Astrocyte of the cerebellum (primary cell): ENCODE results near the gene TMEM98.

ENCODE experiments used
- DNase-seq: peaks from one replicate; pipeline ENCODE4 v3.0.0-alpha.2; 2011; ENCODE audit warnings: low read depth
- H3K4me3 ChIP-seq: 2 replicates; pipeline ENCODE4 v1.5.1; 2011; ENCODE audit warnings: mild to moderate bottlenecking, low read depth, low read length, moderate library complexity
- in situ Hi-C: cut with HindIII; loops from 2 replicates; pipeline ENCODE4 v1.10.0; 2017; ENCODE audit warnings: low sequenced_read_pairs
- TF ChIP-seq, protein P1 (sequence below): IDR thresholded peaks from 2 replicates; pipeline ENCODE4 v1.5.1; 2012; ENCODE audit warnings: low read length, low read depth, moderate library complexity, mild to moderate bottlenecking; ENCODE audit errors: missing control alignments

Gene TMEM98

GRCh38 chr17:32940706-32941390 lies 12.9 kb downstream of the TMEM98 start:
- in situ Hi-C loops, result no loop called here
- no peak for DNase-seq
- no peak overlapping the region for H3K4me3 ChIP-seq
- TF ChIP-seq, protein P1, sequence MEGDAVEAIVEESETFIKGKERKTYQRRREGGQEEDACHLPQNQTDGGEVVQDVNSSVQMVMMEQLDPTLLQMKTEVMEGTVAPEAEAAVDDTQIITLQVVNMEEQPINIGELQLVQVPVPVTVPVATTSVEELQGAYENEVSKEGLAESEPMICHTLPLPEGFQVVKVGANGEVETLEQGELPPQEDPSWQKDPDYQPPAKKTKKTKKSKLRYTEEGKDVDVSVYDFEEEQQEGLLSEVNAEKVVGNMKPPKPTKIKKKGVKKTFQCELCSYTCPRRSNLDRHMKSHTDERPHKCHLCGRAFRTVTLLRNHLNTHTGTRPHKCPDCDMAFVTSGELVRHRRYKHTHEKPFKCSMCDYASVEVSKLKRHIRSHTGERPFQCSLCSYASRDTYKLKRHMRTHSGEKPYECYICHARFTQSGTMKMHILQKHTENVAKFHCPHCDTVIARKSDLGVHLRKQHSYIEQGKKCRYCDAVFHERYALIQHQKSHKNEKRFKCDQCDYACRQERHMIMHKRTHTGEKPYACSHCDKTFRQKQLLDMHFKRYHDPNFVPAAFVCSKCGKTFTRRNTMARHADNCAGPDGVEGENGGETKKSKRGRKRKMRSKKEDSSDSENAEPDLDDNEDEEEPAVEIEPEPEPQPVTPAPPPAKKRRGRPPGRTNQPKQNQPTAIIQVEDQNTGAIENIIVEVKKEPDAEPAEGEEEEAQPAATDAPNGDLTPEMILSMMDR, result no peak

DNA sequence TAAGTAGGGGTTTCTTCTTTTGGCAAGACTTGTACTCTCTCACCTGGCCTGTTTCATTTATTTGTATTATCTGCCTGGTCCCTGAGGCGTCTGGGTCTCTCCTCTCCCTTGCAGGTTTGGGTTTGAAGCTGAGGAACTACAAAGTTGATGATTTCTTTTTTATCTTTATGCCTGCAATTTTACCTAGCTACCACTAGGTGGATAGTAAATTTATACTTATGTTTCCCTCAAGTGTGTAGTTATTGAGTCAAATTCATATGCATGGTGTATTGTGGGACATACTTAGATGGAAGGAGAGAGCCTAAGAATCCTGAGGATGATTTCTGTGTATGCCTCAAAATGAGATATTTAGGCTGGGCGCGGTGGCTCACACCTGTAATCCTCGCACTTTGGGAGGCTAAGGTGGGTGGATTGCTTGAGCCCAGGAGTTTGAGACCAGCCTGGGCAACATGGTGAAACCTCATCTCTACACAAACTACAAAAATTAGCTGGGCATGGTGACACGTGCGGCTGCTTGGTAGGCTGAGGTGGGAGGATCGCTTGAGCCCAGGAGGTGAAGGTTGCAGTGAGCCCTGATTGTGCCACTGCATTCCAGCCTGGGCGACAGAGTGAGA lies 13.6 kb downstream of the TMEM98 start:
- no peak overlapping the region for H3K4me3 ChIP-seq
- TF ChIP-seq, protein P1, result no peak
- in situ Hi-C loops, result no loop called here
- no peak for DNase-seq

DNA sequence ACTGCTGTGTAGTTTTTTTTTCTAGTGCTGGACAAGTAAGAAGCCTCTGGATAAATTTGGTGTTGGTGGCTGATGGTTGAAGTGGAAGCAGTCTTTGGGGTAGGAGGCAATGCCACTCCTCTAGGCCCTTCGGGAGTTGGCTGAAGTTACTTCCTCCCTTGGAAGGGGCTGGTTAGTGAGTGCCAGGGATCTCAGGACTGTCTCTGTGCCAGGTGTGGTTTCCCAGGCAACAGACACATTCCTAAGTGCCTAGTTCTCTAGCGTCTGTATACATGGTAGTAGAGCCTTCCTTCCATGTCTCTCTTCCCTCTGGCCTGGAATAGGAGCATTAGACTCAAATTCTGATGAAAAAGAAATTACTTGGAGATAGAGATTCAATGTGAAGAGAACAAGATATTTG lies 15.3 kb downstream of the TMEM98 start:
- no peak for DNase-seq
- in situ Hi-C loops, result no loop called here
- no peak overlapping the region for H3K4me3 ChIP-seq
- TF ChIP-seq, protein P1, result no peak

GRCh38 chr17:32943647-32944191 lies 15.8 kb downstream of the TMEM98 start:
- TF ChIP-seq, protein P1, result no peak
- H3K4me3 ChIP-seq, result no peak overlapping the region
- peak; percentile 11 for DNase-seq
- in situ Hi-C loops, result no loop called here

DNA sequence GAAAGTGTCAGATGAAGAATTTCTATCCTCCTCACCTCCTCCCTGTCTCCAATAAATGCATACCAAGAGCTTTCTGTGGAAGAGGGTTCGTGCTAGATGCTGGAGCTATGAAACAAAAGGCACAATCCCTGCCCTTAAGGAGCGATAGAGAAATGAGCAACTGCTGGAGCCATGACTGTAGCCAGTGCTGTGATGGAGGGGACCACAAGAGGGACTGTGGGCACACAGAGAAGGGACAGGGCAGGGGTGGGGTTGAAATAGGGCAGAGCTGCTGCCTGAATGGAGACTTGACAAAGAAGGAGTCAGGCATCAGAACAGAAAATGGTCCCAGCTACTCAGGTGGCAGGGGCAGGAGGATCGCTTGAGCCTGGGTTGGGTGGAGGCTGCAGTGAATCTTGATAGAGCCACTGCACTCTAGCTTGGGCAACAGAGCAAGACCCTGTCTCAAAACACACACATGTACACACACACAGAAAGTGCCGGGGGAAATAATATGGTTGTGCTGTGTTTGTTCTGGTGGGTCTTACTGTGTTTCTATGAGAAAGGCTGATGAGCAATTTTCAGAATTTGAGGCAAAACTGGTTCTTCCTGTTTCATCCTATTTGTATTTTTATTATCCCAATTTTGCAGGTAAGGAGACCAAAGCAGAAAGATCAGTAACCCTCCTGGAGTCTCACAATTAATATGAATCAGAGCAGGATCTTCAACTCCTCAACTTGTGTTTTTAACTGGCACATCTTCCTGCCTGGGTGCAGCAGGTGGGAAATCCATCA lies 16.5 kb downstream of the TMEM98 start:
- TF ChIP-seq, protein P1, result no peak
- in situ Hi-C loops, result no loop called here
- no peak overlapping the region for H3K4me3 ChIP-seq
- DNase-seq, result no peak

DNA sequence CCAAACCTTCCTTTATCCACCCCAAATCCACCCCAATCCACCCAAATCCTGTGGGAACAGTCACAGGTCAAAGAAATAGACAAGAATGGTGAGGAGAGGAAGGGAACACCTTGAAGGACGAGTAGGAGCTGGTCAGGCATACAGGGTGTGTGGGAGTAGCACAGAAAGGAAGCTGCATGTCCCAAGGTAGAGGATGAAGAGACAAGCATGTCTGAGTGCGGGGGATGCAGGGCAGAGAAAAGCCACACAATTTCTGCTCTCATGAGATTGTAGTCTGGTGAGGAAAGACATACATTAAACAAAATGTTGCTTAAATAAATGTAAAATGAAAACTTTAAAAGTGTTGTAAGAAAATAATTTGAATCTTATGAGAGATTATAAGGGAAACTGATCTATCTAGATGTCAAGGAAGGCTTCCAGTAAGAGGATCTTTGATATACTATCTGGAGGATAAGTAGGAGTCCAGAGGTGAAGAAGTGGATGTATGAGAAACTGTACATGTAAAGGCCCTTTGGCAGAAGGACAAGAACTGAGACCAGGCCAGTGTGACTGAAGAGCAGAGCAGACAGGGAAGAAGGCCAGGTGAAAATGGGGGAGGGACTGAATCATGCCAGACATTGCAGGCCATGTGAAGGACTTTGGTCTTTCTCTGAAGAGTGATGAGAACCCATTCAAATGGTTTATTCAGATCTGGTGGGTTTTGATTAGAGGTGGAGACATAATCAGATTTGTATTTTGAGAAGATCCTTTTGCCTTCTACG lies 18.6 kb downstream of the TMEM98 start:
- in situ Hi-C loops, result no loop called here
- TF ChIP-seq, protein P1, result no peak
- H3K4me3 ChIP-seq, result no peak overlapping the region
- DNase-seq, result no peak
